Activated naive CD8-positive, alpha-beta T cell (primary cell): ENCODE measurements around the gene TMEM239.
A peak's percentile ranks its signal among the peaks of the same experiment; 100 is the strongest.
"Not testable (repeated sequence)": the region's sequence is repeated elsewhere in the genome, so short reads cannot be mapped to it uniquely, and the experiment has no call there.

Experiments
- H3K27ac Mint-ChIP-seq: one replicate; pipeline ENCODE4 v1.8.0; 2021; ENCODE audit warnings: mixed read lengths
- H3K27me3 Mint-ChIP-seq: one replicate; pipeline ENCODE4 v1.8.0; 2021; ENCODE audit warnings: mixed read lengths
- H3K36me3 Mint-ChIP-seq: one replicate; pipeline ENCODE4 v1.8.0; 2021; ENCODE audit warnings: mixed read lengths
- H3K4me1 Mint-ChIP-seq: one replicate; pipeline ENCODE4 v1.8.0; 2021; ENCODE audit warnings: low read depth, mixed read lengths
- H3K4me3 Mint-ChIP-seq: one replicate; pipeline ENCODE4 v1.8.0; 2021; ENCODE audit warnings: mild to moderate bottlenecking, mixed read lengths
- H3K9me3 Mint-ChIP-seq: one replicate; pipeline ENCODE4 v1.8.0; 2021; ENCODE audit warnings: low read depth, mixed read lengths

Gene TMEM239

DNA sequence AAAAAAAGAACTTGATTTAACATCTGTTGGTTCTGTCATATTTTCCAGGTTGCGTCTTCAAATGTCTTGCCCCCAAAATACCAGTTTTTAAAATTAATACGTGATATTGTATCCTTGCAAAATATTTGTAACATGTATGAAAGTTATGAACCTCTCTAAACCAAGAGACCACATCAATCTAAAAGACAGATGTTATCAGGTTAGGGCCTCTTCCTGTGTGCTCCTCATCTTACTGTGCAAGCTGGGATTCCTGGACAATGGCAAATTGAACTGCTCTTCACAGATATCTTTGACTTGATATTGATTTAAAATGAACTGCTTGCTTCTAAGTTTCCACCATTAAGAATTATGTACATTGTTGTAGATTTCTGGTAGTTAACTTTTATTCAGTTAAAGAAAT lies 9.6 kb downstream of the TMEM239 start:
- Mint-ChIP-seq H3K27ac (no peak overlapping the region), H3K27me3 (peaks cover 9% of the 10 kb centered on the region), H3K4me1 (peaks cover 22% of the 10 kb centered on the region), H3K9me3 (no peaks in the 10 kb centered on the region), H3K4me3 (peak overlapping the region; percentile 52), H3K36me3 (peaks cover 2% of the 10 kb centered on the region)

DNA sequence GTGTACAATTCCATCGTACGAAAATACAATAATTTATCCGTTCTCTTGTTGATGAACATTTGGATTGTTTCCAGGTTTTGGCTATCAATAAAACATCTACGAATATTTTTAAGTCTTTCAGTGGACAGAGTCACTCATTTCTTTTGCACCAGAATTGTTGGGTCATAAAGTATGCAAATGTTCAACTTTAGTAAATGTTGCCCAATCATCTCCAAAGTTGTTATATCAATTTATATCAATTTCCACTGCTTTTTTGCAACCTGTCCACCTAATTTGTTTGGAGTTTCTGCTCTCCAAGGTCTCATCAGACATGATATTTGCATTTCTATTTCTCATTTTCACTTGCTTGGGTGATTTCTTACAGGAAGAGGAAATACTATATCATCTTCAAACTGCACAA lies 10.5 kb downstream of the TMEM239 start:
- Mint-ChIP-seq H3K36me3 (peaks cover 2% of the 10 kb centered on the region), H3K4me1 (peaks cover 19% of the 10 kb centered on the region), H3K9me3 (no peaks in the 10 kb centered on the region), H3K27ac (no peak overlapping the region), H3K27me3 (peaks cover 7% of the 10 kb centered on the region), H3K4me3 (no peak overlapping the region)

DNA sequence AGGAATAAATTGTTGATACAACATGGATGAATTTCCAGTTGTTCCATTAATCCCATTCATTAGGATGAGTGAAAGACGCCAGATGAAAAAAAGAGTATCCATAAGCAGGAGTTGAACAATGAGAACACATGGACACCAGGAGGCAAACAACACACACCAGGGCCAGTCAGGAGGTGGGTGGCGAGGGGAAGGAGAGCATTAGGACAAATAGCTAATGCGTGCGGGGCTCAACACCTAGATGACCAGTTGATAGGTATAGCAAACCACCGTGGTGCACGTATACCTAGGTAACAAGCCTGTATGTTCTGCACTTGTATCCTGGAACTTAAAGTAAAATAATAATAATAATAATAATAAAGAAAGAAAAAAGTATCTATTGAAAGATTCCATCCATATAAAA lies 13.2 kb downstream of the TMEM239 start:
- peaks cover 5% of the 10 kb centered on the region for H3K27me3 Mint-ChIP-seq
- peaks cover 17% of the 10 kb centered on the region for H3K4me1 Mint-ChIP-seq
- no peak overlapping the region for H3K27ac Mint-ChIP-seq
- H3K36me3 Mint-ChIP-seq = peaks cover 2% of the 10 kb centered on the region
- H3K4me3 Mint-ChIP-seq = no peak overlapping the region
- H3K9me3 Mint-ChIP-seq = no peaks in the 10 kb centered on the region

DNA sequence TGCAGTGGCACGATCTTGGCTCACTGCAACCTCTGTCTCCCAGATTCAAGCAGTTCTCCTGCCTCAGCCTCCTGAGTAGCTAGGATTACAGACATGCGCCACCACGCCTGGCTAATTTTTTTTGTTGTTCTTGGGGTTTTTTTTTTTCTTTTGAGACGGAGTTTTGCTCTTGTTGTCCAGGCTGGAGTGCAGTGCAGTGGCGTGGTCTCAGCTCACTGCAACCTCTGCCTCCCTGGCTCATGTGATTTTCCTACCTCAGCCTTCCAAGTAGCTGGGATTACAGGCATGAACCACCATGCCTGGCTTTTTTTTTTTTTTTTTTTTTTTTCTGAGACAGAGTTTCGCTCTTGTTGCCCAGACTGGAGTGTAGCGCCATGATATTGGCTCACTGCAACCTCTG lies 15.0 kb downstream of the TMEM239 start:
- H3K4me3 Mint-ChIP-seq = not testable (repeated sequence)

DNA sequence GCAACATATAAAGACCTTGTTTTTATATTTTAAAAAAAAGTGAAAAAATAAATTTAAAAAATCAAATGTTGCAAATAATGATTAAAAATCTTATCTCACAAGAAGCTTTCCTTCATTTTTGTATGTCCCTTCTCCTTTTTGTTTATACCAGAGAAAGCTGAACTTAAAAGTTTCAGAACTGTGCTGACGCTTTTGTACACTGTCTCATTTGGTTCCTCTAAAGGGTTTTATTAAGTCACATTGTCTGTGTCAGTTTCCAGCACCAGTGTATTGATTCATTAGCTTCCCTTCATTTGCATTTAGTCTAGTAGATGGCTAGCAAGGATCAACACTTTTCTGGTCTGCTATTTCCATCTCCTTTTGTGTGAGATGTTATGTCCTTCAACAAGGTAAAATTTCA lies 17.6 kb downstream of the TMEM239 start:
- Mint-ChIP-seq H3K4me1 (peaks cover 16% of the 10 kb centered on the region), H3K27me3 (no peaks in the 10 kb centered on the region), H3K9me3 (no peaks in the 10 kb centered on the region), H3K27ac (no peak overlapping the region), H3K36me3 (peaks cover 3% of the 10 kb centered on the region), H3K4me3 (no peak overlapping the region)

More for the DNA sequence above, 15.0 kb downstream of the TMEM239 start:
- peaks cover 11% of the 10 kb centered on the region for H3K4me1 Mint-ChIP-seq
- H3K36me3 Mint-ChIP-seq, H3K27ac Mint-ChIP-seq, H3K9me3 Mint-ChIP-seq, H3K27me3 Mint-ChIP-seq: not testable (repeated sequence)

DNA sequence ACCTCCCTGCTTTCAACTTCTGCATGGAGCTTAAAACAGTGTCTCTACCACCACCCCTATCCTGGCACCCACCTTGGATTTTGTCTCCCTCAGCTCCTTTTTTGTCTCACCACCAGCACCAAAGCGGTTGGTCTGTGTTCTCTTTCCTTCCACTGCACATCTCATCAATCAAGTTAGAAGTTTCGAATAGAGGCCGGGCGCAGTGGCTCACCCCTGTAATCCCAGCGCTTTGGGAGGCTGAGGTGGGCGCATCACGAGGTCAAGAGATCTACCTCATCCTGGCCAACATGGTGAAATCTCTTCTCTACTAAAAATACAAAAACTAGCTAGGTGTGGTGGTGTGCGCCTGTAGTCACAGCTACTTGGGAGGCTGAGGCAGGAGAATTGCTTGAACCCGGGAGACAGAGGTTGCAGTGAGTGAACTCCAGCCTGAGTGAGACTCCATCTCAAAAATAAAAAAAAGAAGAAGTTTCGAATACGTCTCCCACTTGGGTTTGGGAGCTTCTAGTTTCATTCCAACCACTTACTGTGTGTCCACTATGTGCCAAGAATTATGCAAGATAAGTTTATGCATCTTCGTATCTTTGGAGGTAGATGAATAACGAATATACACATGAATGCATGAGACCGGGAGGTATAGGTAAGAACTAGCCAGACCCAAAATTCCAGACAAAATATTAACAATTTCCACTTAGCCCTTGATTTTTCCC lies 18.4 kb downstream of the TMEM239 start:
- no peaks in the 10 kb centered on the region for H3K27me3 Mint-ChIP-seq
- peaks cover 21% of the 10 kb centered on the region for H3K4me1 Mint-ChIP-seq
- H3K36me3 Mint-ChIP-seq = peaks cover 3% of the 10 kb centered on the region

DNA sequence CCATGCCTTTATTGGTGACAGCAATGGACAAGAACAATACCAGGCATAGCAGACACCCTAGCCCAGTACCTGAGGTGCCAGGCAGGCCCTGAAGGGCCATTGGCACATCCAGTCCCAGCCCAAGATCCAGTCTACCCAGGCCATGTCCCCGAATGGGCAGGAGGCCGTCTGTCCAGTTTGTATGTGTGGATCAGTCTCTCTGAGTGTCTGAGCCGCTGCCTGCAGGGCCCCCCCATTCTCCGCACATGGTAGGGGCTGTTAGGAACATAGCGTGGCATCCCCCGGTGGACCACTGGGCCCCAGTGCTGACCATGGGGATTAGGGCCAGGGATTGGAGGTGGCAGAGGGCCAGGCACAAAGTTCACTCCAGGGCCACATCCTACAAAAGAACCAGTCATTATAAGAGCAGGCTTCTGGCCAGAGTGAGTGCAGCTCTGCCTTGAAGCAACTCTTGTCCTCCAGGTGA lies 19.2 kb downstream of the TMEM239 start:
- peaks cover 23% of the 10 kb centered on the region for H3K4me1 Mint-ChIP-seq
- H3K4me3 Mint-ChIP-seq = no peak overlapping the region
- no peaks in the 10 kb centered on the region for H3K9me3 Mint-ChIP-seq
- no peak overlapping the region for H3K27ac Mint-ChIP-seq
- peaks cover 3% of the 10 kb centered on the region for H3K36me3 Mint-ChIP-seq
- H3K27me3 Mint-ChIP-seq = no peaks in the 10 kb centered on the region

More for the DNA sequence above, 18.4 kb downstream of the TMEM239 start:
- Mint-ChIP-seq H3K4me3 (no peak overlapping the region), H3K27ac (no peak overlapping the region), H3K9me3 (no peaks in the 10 kb centered on the region)

DNA sequence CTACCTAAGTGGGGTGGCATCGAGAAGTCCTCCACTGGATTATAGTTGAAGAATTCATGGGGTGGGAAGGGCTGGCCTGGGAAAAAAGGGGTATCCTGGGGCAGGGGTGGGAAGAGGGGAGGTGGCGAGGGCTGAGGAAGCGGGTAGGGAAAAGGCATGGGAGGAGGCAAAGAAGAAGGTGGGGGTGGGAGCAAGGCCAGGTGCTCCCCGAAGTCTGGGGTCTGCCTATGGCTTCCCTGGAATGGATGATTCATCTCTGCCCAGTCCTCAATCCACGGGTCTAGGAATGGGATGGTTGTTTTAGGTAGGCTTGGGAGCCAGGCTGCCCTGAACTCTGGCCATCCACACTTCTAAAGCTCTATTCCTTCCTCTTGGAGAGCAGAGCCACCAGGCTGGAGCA lies 19.9 kb downstream of the TMEM239 start:
- Mint-ChIP-seq H3K4me1 (peaks cover 23% of the 10 kb centered on the region), H3K9me3 (no peaks in the 10 kb centered on the region), H3K27me3 (no peaks in the 10 kb centered on the region), H3K36me3 (peaks cover 3% of the 10 kb centered on the region), H3K4me3 (no peak overlapping the region), H3K27ac (no peak overlapping the region)

DNA sequence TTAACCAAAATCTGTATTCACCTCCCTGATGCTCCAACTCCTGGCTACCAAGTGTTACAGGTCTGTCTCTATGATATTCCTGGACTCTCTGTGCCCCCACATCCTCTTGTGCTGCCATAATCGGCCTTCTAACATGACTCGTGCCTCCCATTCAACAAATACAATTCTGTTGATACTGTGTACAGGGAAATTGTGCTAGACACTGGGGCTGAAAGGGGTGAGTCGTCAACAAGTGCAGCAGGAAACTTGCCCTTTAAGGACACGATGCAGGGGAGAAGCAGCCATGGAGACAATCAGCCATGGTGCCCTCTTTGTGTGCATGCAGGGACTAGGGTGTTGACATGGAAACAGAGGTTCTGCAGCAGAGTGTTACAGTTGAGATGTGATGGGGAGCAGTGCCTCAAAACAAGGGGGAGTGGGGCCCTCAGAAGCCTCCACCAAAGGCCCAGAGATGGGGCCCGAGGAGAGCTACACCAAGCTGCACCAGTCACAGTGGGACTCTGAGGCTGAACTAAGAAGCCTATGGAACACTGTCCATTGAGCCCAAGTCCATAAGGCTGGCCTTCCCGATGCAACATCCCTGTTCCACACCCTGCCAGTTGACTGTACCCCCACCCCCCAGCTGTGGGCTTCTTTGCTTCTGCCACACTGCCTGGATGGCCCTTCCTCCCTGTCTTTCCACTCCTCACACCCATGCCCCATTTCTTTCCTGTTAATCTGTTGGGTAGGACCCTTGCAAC lies 21.2 kb downstream of the TMEM239 start:
- Mint-ChIP-seq H3K4me1 (peaks cover 24% of the 10 kb centered on the region), H3K27me3 (no peaks in the 10 kb centered on the region), H3K36me3 (peaks cover 3% of the 10 kb centered on the region)

DNA sequence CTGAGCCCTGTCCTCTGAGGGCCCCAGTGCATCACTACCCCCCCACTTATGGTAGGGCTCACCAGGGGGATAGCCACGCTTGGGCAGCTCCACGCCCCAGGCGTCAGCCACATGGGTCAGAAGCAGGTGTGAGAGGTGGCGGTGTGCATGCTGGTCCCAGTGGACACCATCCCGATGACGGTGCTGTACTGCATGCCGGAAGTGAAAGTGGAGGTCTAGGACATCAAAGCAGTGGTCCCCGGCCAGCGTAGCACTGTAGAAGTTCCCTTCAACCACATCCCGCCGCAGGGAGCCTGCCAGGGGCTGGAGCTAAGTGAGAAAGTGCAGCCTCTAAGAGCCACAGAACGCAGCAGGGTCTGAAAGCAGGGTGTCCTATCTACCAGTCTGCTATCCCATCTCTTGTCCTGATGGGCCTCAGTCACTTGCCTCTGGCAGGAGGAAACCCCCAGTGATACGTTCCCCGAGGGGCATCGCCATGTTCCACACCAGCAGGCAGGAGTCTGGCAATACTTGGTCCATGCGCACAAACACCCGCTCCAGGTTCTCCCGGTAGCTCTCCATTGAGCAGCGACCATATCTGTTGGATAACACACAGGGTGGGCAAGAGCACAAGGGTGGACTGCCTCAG lies 22.1 kb downstream of the TMEM239 start:
- no peaks in the 10 kb centered on the region for H3K27me3 Mint-ChIP-seq
- H3K27ac Mint-ChIP-seq = no peak overlapping the region
- H3K4me1 Mint-ChIP-seq = peaks cover 27% of the 10 kb centered on the region
- H3K9me3 Mint-ChIP-seq = no peaks in the 10 kb centered on the region
- H3K36me3 Mint-ChIP-seq = peaks cover 3% of the 10 kb centered on the region
- peak overlapping the region; percentile 59 for H3K4me3 Mint-ChIP-seq

More for the DNA sequence above, 21.2 kb downstream of the TMEM239 start:
- Mint-ChIP-seq H3K27ac (no peak overlapping the region), H3K4me3 (no peak overlapping the region), H3K9me3 (no peaks in the 10 kb centered on the region)

DNA sequence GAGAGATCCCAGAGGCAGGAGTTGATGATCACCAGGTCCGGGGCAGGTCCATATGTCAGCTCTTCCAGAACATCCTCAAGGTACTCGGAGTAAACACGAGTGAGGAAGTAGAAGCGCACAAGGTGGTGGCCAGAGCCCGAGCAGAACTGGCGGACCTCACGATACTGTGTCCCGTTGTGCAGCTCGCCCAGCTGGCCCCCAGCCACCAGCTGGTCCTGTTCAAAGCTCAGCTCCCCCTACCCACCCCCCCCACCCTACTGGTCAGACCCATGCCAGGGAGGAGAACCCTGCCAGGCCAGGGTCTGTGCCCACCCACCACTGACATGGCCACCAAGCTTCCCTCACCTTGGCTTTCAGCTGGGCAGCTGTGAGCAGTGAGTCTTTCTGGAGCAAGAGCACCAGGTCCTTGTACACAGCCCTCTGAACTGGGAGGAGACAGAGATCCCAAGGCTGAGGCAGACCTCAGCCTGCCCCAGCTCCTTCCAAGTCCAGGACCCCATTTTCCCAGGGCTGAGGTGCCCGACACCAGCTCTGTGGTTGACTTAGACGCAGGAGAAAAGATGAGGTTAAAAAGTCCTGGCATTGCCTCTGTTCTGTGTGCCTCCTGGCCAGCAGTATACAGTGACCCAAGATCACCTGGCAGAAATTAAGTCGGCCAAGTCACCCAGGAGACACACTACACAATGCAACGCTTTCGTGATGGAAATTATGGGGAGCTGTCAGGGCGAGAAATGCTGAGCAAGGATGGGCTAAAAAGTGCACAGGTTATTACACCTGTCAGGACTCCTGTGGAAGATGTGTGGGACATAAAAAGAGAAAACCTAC lies 22.9 kb downstream of the TMEM239 start:
- H3K27ac Mint-ChIP-seq = peak overlapping the region; percentile 95
- no peaks in the 10 kb centered on the region for H3K27me3 Mint-ChIP-seq
- H3K4me3 Mint-ChIP-seq = peak overlapping the region; percentile 90
- no peaks in the 10 kb centered on the region for H3K9me3 Mint-ChIP-seq
- peaks cover 3% of the 10 kb centered on the region for H3K36me3 Mint-ChIP-seq
- peaks cover 35% of the 10 kb centered on the region for H3K4me1 Mint-ChIP-seq

DNA sequence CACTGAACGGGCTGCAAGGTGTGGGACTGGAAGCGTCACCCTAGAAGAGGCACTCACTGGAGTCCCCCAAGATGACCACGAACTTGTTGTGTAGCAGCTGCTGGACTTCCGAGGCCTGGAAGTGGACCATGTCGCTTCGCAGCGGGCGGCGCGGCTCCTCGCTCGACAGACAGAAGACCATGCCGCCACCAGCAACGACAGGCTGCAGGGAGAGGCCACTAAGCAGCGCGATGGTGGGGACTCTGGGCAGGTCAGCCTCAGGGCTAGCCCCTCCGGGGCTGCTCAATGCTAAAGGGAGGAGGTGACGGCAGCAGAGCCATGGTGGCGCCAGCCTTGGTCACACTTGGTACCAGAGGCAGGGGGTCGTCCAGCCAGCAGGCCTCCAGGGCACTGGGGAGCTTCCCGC lies 23.6 kb downstream of the TMEM239 start:
- Mint-ChIP-seq H3K4me3 (peak overlapping the region; percentile 90), H3K36me3 (peaks cover 6% of the 10 kb centered on the region), H3K27ac (peak overlapping the region; percentile 95), H3K27me3 (no peaks in the 10 kb centered on the region), H3K9me3 (no peaks in the 10 kb centered on the region), H3K4me1 (peaks cover 42% of the 10 kb centered on the region)

DNA sequence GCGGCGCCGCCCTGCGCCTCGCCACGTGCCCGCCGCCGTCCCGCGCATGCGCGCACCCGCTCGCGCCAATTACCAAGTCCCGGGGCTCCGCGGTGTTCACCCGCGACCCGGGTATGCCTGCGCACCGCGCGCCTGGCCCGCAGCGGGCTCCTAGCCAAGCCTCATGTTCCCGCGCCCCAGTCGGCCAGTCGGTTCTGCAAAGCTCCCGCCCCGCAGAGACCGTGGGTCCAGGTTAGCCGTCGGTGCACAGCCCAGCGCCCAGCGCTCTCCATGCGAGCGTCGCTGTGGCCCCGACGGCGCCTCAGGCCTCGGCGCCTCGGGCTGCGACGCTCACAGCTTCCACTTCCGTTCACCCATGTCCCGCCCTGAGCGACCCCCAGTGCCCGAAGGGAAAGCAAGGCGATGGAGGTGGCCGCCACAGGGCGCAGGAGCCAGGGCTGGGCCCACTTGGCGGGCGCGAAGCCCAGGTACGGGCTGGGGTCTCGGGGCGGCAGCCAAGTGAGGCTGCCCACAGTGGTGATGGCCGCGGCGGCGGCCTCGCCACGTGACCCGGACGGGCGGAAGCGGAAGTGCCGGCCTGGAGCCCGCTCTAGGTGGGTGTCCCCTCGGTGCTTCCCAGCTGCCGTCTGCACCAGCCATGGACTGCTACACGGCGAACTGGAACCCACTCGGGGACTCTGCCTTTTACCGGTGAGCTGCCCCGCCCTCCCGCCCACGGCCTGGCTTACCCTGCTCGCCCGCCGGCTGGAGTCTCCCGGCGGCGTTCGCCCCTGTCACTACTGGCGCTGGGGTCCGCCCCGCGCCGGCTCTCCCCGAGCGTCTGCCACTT lies 24.2 kb downstream of the TMEM239 start, which contains the start of the genes PCED1A and VPS16:
Gene PCED1A (minus strand): TSS at position 518 of the 829 bp plus-strand sequence. CDS start 743 bp downstream, outside the sequence.
Gene VPS16 (plus strand): TSS at position 608 of the 829 bp plus-strand sequence. CDS start 30 bp downstream, at position 638.
- no peaks in the 10 kb centered on the region for H3K9me3 Mint-ChIP-seq
- H3K27me3 Mint-ChIP-seq = no peaks in the 10 kb centered on the region
- peak within 1 kb of the TSS; percentile 94 for H3K4me3 Mint-ChIP-seq
- H3K36me3 Mint-ChIP-seq = peaks cover 8% of the 10 kb centered on the region
- H3K27ac Mint-ChIP-seq = peak within 1 kb of the TSS; percentile 95
- peaks cover 47% of the 10 kb centered on the region for H3K4me1 Mint-ChIP-seq
